Thyroid gland (tissue), 4 donors: ENCODE results near the gene OR2AT4. TPM values are rescaled to one million over a fixed set of nuclear protein-coding genes. Genes with fewer than 3 reads are reported as not detected.

Source experiments
- DNase-seq, 2 donors: peaks; one replicate each; pipeline ENCODE4 v3.0.0-alpha.2; 2019
- H3K27ac ChIP-seq, 3 donors: fragments of 200-600 bp; sonication (generic); 1 replicate in 2 of 3; 2 replicates in 1 of 3; pipeline ENCODE4 v1.5.1; 2016 to 2019; ENCODE audit warnings: mild to moderate bottlenecking in 1 of 3, moderate library complexity in 1 of 3
- H3K27me3 ChIP-seq: fragments of 200-600 bp; sonication (generic); one replicate; pipeline ENCODE4 v1.5.1; 2019
- H3K36me3 ChIP-seq, 2 donors: fragments of 200-600 bp; sonication (generic); one replicate each; pipeline ENCODE4 v1.5.1; 2016 to 2019
- H3K4me1 ChIP-seq, 2 donors: fragments of 200-600 bp; sonication (generic); one replicate each; pipeline ENCODE4 v1.5.1; 2017 to 2019
- H3K4me3 ChIP-seq, 3 donors: fragments of 200-600 bp; sonication (generic); replicated peaks in 1 of 3; 1 replicate in 2 of 3; 2 replicates in 1 of 3; pipeline ENCODE4 v1.5.1; 2016; ENCODE audit warnings: mild to moderate bottlenecking in 1 of 3
- H3K9me3 ChIP-seq: fragments of 200-600 bp; sonication (generic); one replicate; pipeline ENCODE4 v1.5.1; 2017
- POLR2A ChIP-seq, 2 donors: fragments of 450-650 bp; IDR thresholded peaks; one replicate each; pipeline ENCODE4 v1.6.1; 2017; ENCODE audit warnings: antibody characterized with exemption in 2 of 2, mild to moderate bottlenecking in 2 of 2, moderate library complexity in 1 of 2
- WGBS, 2 donors: methylation state at CpG; one replicate each; pipeline ENCODE4 v1.1.5; 2017; 5-methylcytosine and 5-hydroxymethylcytosine counted together
- intact Hi-C: fragments of 100-400 bp; cut with DNase I; formaldehyde crosslinking; loops from one replicate; pipeline ENCODE4 v1.15.1; 2023
- total RNA-seq, 4 donors: library from RNA; depleted of rRNA; stranded (reverse); fragments of >200 nt; gene quantifications; one replicate each; pipeline ENCODE4 v1.2.3, GENCODE V29; 2016
- TF ChIP-seq, protein P1 (sequence below), 6 experiments: fragments of 200-600 bp in 3 of 6; fragments of 450-650 bp in 3 of 6; sonication (generic) in 3 of 6; IDR thresholded peaks; one replicate each; pipeline ENCODE4 v1.5.1; 2016 to 2019; ENCODE audit warnings: antibody characterized with exemption in 6 of 6, mild to moderate bottlenecking in 2 of 6, inconsistent platforms in 1 of 6, moderate library complexity in 1 of 6

OR2AT4 gene
- total RNA-seq, 4 donors from 2014 or later = not detected

DNA sequence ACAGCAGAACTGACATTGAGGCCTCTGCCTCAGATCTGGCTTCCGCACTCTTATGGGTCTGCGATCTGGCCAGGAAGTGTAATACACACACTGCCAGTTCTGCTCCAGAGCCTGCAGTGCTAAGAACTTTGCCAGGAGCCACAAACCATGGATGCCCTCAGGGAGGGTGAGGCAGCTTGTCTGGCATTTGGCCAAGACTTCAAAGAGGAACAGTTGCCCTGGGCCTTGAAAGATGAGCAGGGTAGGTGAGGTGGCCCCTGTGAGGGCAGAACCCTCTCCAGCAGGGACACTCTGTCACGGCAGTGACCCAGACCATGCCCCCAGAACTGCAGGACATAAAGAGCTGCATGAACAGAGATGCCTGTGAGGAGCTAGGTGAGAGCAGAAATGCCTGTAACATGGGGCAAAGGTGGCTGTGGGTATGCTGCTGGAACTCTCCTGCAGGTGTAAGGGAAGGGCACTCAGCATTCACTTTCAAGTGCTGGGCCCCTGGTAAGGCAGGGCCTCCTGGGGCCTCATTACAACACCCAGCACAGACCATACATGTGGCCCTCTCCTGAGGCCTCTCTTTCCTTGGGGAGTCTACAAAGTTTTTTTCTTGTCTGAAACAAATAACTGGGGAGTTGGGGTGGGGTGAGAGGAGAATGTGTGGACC is 60.6 kb downstream of the OR2AT4 start:
- TF ChIP-seq, protein P1, sequence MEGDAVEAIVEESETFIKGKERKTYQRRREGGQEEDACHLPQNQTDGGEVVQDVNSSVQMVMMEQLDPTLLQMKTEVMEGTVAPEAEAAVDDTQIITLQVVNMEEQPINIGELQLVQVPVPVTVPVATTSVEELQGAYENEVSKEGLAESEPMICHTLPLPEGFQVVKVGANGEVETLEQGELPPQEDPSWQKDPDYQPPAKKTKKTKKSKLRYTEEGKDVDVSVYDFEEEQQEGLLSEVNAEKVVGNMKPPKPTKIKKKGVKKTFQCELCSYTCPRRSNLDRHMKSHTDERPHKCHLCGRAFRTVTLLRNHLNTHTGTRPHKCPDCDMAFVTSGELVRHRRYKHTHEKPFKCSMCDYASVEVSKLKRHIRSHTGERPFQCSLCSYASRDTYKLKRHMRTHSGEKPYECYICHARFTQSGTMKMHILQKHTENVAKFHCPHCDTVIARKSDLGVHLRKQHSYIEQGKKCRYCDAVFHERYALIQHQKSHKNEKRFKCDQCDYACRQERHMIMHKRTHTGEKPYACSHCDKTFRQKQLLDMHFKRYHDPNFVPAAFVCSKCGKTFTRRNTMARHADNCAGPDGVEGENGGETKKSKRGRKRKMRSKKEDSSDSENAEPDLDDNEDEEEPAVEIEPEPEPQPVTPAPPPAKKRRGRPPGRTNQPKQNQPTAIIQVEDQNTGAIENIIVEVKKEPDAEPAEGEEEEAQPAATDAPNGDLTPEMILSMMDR (IDR thresholded peaks at IDR 0.05) = no peak
- TF ChIP-seq POLR2A (IDR thresholded peaks at IDR 0.05) = no peak
- 53 to 86% methylated on average over 1 to 2 of the region's 3 CpGs for whole genome bisulfite sequencing, 2 donors
- H3K36me3 ChIP-seq = no peaks in the 10 kb centered on the region
- DNase-seq = peak; percentile 37 to 65
- no peak overlapping the region for H3K27ac ChIP-seq
- no peaks in the 10 kb centered on the region for H3K9me3 ChIP-seq
- H3K4me3 ChIP-seq = no peak overlapping the region
- intact Hi-C loops = no loop called here
- no peaks in the 10 kb centered on the region for H3K27me3 ChIP-seq
- no peaks in the 10 kb centered on the region for H3K4me1 ChIP-seq

DNA sequence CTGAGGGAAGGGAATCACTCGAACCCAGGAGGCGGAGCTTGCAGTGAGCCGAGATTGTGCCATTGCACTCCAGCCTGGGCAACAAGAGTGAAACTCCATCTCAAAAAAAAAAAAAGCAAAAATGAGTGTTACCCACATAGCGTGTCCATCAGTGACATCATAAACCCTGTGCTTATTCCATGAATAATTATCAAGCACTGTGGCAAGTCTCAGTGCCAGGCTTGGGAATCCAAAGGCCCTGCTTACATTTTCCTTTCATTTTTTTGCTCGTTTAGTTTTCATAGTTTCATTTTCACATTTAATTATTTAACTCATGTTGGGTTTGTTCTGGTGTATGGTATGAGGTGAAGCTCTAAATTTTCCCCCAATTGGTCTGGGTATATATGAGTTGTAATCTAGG is 61.4 kb downstream of the OR2AT4 start:
- no peak overlapping the region for H3K4me3 ChIP-seq
- no peaks in the 10 kb centered on the region for H3K9me3 ChIP-seq
- H3K36me3 ChIP-seq = no peaks in the 10 kb centered on the region
- no peaks in the 10 kb centered on the region for H3K4me1 ChIP-seq
- no peak for TF ChIP-seq POLR2A (IDR thresholded peaks at IDR 0.05)
- TF ChIP-seq, protein P1 (IDR thresholded peaks at IDR 0.05) = no peak
- no peak overlapping the region for H3K27ac ChIP-seq
- DNase-seq = no peak
- 86 to 92% methylated on average over 5 of the region's 5 CpGs for WGBS, 2 donors
- no peaks in the 10 kb centered on the region for H3K27me3 ChIP-seq
- intact Hi-C loops = no loop called here

DNA sequence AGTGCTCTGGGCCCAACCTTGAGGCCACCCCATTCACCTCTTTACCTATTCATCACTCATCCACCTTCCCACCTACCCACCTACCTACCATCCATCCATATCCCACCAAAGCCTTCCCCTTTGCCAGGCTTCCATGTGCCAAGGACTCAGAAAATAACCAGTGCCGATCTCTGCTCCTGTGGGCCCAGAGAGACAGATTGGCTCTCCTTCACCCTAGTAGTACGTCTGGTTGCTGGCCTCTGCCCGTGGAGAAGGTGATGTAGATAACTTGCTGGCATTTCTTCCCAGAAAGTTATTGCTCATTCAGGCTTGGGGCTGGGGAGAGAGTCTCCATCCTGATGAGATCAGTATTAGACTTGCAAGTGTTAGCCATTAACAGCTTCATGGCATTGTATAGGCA is 62.8 kb downstream of the OR2AT4 start:
- 94 to 100% methylated on average over 3 of the region's 3 CpGs for WGBS, 2 donors
- intact Hi-C loops = loop anchor here (2.0 kb wide), 1 partner anchor 105 kb away; no protein-coding TSS in a partner anchor
- Histone ChIP-seq H3K27me3 (no peaks in the 10 kb centered on the region), H3K4me1 (no peaks in the 10 kb centered on the region), H3K9me3 (no peaks in the 10 kb centered on the region), H3K36me3 (no peaks in the 10 kb centered on the region), H3K27ac (no peak overlapping the region), H3K4me3 (no peak overlapping the region)
- no peak for DNase-seq
- no peak for TF ChIP-seq POLR2A (IDR thresholded peaks at IDR 0.05)
- TF ChIP-seq, protein P1 (IDR thresholded peaks at IDR 0.05) = no peak

DNA sequence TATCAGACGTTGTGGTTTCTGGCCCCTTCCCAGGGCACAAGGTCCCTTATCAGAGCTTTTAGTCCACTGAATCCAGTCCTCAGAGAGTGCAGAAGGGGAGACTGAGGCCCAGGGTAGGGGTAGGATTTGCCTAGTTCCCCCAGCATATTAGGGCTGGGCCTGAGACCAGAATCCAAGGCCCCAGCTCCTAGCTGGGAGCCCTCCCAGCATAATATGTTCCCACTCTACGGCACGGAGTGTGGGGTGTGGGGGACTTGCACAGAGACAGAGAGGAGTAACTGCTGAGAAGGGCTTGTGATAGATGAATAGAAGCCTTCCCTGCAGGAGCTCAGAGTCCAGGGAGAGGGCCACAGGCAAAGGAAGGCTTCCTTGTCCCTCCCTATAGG is 64.1 kb downstream of the OR2AT4 start:
- no peaks in the 10 kb centered on the region for H3K36me3 ChIP-seq

More for the DNA sequence above, 64.1 kb downstream of the OR2AT4 start:
- WGBS, 2 donors = 85 to 90% methylated on average over 3 of the region's 3 CpGs
- TF ChIP-seq, protein P1 (IDR thresholded peaks at IDR 0.05) = no peak
- TF ChIP-seq POLR2A (IDR thresholded peaks at IDR 0.05) = no peak
- no peaks in the 10 kb centered on the region for H3K4me1 ChIP-seq
- H3K9me3 ChIP-seq = no peaks in the 10 kb centered on the region
- no peak overlapping the region for H3K4me3 ChIP-seq
- H3K27me3 ChIP-seq = no peaks in the 10 kb centered on the region
- intact Hi-C loops = loop anchor here (2.0 kb wide), 1 partner anchor 104 kb away; no protein-coding TSS in a partner anchor
- no peak overlapping the region for H3K27ac ChIP-seq
- DNase-seq = no peak
